GM04503 (cell line): ENCODE measurements around the gene OSBP2.

Source experiments
- DNase-seq: peaks from one replicate; pipeline ENCODE4 v3.0.0-alpha.2; 2012; ENCODE audit warnings: low read depth

Gene OSBP2

DNA sequence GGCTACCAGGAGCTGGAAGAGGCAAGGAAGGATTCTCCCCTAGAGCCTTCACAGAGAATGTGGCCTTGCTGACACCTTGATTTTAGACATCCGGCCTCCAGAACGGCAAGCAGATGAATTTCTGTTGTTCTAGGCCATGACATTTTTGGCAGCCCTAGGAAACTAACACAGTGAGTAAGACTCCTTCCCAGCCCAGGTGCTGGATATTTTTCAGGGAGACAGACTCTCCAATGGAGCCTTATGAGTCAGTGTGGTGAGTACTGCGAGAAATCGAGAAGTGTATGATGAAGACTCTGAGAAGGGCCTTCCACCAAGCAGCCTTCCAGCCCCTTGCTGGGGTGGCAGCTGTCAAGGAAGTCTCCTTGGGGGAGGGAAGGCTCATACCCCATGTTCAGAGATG, 114.4 kb downstream of the OSBP2 start:
- DNase-seq = no peak

DNA sequence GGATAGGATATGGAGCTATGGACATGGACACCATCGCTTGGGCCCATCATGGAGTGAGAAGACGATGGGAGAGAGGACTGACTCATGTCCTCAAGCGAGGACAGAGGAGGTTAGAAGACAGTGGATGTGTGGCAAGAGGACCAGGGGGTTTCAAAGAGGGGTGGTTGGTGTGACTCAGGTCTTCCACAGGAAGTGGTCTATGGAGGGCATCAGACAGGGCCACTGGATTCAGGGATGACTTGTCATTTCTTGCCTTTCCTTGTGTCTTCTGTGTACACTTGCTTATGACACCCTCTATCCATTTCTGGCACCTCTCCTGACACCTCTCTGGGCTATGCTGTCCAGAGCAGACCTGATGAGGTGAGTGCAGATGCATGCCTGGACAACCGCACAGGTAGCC, 115.4 kb downstream of the OSBP2 start:
- no peak for DNase-seq

DNA sequence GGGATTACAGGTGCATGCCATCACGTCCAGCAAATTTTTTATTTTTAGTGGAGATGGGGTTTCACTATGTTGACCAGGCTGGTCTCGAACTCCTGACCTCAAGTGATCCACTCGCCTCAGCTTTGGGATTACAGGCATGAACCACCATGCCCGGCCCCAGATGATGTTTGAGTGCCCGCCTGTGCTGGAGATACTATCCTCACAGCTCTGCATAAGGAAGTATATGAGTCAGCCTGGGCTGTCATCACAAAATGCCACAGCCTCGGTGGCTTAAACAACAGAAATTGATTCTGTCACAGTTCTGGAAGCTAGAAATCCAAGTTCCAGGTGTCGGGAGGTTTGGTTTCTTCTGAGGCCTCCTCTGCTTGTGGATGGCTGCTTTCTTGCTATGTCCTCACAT, 119.3 kb downstream of the OSBP2 start:
- no peak for DNase-seq

DNA sequence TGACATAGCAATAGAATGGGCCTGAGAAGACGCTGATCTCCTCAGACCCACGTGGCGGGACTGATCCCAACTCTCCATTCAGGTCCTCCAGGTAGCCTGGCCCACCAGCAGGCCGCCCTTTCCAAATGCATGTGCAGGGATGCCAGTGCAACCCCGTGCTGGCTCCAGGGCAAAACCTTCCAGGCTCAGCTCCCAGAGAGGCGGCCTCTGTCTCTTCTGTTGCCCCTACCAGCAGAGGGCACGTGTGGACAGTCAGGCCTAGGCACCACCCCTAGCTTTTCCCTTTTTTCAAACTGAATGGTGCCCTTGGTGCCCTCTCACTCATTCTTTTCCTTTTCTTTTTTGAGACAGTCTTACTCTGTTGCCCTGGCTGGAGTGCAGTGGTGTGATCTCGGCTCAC, 121.7 kb downstream of the OSBP2 start:
- DNase-seq = no peak

DNA sequence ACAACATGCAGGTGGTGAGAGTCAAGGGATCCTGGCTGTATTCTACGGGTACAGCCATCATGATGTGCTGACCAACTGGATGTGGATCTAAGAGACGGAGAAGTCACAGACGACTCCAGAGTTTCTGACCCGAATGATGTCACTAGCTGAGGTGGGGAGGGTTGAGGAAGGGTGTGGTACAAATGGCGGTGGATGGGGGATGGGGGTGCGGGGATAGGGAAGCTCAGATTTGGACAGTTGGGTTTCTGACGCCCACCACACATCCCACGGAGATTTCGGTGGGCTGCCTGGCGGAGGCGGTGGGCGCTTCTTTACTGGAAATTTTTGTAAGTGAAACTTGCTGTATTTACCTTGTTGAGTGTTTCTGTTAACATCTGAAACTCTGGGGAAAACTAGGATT, 126.7 kb downstream of the OSBP2 start:
- no peak for DNase-seq

DNA sequence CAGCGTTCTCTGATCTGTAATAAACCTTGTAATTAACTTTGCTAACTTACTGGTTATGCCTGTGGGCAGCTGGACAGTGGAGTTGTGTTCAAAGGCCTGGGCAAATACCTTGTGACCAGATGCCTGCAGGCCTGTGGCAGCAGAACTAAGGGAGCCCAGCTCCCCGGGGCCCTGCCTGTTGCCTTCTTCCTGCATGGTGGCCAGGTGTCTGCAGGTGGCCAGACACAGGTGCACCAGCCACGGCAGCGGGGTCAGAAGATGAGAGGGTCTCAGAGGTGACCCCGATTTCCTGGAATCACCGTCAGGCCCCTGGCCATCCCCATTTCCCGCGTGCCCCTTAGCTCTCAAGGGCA, 127.2 kb downstream of the OSBP2 start:
- DNase-seq = no peak

DNA sequence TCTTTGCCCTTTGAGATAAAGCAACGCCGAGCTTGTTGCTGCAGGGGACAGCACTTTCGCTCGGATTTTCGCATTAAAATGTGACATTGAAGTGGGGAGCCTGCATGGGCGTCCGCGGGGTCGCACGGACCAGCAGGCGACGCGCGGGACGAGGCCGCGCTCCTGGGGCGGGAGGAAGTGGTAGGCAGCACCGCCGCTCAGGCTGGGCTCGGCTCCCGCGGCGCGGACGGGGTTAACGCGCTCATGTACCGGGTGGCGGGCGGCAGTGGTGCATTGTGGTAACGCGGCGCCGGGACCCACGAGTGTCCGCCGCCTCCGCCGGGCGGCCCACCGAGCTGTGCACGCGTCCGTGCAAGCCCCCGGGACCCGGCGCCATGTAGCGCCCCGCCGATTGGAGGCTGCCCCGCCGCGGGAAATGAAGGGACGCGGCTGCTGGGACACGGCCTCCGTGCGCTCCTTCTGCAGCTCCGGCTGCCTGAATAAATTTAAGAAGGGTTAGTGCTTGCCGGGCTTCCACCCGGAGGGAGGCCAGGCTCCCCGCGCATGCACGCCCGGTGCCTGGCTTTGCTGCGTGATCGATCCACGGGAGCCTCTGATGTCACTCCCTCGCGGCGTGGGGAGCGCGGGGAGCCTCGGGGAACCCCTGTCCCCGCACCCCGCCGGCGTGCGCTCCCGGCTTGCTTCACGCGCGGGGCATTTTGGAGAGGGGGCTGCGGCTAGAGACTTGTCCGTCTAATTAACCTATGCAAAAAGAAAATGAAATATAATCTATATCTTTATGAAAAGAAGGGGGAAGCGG, 127.7 kb downstream of the OSBP2 start:
- DNase-seq = no peak

DNA sequence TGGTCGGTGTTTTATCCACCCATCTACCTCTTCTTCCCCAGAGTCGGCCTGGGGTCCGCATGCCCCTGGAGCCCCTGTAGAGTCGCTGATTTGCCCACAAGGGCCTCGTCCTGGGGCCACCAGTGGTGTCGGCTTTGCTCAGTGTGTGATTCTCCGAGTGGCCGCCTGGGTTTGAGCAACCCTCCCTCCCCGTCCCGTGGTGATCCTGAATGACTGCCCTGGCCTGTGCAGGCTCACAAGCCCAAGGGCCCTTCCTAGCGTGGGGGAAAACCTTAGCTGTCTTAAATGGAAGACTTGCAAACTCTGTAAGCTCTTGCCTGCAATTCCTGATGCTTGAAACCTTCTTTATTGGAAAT, 128.3 kb downstream of the OSBP2 start:
- no peak for DNase-seq

DNA sequence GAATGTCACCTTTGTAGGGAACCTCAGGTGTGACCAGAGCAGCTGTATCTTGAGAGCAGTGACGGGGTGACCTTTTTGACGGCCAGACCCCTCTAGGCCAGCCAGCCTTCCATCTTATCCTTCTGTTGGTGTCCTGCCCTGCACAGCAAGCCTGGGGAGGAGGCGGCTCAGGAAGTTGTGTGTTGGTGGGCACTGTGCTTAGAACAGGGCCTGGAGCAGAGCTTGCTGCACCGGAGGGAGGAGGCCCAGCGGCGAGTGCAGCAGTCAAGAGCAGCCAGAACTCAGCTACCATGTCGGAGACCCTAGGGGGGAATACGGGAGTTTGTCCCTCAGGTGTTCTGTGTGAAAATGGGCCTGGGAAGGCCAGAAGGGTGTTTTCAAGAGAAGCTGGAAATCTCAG, 129.4 kb downstream of the OSBP2 start:
- DNase-seq = no peak

DNA sequence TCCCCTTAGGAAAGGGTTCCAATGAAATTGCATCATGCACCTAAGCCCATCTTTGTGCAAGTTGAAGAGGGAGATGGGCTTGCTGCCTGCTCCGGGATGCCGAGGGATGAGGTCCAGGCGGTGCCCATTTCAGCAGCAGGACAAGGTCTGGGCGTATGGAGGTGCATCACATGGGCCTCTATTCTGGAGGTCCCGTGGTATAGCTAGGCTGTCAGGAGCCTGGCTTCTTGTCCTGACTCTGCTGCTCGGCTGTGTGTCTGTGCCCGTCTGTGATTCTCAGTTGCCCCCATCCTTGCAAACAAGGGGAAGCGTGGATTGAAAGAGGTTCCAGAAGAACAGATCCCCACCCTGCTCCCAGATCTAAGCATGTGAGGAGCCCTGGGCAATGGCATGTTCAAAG, 130.0 kb downstream of the OSBP2 start:
- DNase-seq = no peak

DNA sequence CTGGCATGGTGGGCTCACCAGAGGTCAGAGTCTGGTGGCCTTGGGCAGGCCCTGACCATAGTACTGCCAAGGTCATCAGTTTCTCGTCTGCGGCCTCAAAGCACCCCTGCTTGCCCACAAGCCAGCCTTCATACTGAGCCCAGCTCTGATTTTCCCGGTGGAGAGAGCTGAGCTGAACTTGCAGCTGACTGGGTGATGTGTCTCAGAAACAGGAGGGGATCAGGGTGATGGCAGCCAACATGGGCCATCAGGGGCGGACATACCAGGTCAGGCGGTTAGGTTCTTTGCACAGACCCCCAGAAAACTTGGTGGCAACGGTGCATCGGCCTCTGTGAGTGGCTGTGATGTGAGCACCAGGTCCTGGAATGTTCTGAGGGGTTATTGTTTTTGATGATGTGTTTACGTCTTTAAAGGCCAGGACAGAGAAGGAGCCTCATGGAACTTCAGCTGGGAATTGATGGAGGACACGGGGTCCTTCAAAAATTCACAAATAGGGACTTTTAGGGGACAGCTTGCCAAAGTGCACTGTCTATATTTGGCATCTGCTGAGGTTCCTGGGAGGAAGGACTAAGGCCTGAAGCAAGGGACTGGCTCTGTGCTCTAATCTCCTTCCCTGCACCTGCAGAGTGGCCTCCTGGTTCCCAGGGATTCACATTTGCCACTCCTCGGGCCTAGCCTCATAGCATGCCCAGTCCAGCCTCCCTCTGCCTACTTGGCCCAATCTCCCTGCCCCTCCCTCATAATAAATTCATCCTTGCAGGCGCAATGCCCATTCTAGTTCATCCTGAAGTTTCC, 131.2 kb downstream of the OSBP2 start:
- no peak for DNase-seq

DNA sequence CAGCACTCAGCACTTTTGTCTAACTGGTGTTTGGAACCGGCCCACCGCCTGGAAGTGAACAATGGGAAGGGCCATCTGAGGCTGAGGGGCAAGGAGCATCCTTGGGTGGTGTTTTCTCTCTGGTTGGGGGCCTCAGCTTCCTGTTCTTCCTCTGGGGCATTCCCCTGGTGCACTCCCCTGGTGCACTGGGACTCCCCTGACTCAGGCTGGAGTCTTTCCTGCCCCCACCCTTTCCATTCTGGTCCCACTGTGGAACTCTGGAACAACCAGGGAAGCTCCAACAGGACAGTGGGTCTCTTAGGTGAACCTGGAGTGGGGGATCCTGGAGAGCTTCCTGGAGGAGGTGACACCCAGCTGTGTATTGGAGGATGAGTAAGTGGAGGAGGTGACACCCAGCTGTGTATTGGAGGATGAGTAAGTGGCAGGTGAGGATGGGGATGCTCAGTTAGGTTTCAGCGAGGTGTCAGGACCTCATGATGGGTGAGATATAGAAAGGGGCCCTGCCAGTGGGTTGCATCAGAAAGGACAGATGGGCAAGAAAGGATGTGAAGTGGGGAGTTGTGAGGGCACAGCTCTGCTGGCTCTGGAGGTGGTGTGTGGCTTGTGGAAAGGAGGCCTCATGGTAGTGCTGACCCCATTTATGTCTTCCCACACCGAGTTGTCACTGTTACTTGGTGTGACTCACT, 132.1 kb downstream of the OSBP2 start:
- DNase-seq = no peak

DNA sequence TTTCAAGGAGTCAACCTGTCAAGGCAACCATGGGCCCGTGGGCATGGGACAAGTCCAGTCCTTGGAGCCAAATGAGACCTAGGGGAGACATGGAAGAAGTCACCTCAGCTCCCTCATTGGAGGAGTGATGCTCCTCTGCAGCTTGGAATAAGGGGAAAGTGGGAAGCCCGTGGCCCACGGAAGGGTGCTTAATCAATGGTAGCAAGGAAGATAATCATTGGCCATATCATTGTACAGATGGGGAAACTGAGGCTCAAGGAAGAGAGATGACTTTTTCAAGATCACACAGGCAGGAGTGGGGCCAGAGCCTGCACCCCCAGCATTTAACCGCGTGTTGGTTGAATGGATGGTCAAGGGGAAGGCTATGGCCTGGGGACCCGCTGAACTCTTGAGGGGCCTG, 133.0 kb downstream of the OSBP2 start:
- no peak for DNase-seq

DNA sequence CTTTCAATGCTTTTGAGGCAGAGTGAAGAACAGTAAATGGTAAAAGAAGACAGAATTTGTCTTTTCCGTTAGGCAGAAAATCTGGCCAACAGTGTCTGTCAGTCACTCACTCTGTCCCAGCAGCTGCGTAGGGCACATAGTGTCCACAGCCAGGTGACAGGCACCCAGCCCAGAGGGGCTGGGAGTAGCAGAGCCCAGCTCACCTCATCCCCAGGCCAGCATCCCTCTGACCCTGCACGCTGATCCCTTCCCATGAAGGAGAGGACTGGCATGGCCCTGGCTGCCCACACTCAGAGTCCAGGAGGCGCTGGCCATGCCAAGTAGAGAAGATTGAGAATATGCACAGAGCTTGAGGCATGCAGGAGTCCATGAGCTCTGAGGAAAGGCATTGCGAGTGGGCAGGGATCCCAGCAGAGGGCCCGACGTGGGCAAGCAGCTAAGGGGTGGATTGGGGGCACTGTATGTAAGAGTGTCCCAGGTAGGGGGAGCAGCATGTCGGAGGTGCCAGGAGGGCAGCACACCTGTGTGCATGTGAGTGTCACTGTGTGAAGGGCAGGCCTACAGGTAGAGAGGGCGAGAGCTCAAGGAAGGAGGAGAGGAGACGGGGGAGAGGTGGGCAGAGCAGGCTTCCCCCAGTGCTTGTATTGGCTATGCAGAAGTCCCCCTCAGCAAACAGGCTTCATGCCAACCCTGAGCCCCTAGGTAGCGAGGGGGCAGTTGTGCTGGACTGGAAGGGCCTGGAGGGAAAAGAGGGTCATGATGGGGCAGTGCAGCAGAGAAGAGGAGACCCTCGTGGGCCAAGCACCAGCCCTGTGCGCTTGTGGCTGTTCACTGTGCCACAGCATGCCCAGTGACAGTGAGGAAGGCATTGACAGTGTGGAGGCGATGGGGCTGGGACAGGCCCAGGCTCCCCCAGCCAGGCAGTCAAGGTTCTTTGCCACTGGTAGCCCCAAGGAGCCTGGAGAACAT, 133.8 kb downstream of the OSBP2 start:
- no peak for DNase-seq

DNA sequence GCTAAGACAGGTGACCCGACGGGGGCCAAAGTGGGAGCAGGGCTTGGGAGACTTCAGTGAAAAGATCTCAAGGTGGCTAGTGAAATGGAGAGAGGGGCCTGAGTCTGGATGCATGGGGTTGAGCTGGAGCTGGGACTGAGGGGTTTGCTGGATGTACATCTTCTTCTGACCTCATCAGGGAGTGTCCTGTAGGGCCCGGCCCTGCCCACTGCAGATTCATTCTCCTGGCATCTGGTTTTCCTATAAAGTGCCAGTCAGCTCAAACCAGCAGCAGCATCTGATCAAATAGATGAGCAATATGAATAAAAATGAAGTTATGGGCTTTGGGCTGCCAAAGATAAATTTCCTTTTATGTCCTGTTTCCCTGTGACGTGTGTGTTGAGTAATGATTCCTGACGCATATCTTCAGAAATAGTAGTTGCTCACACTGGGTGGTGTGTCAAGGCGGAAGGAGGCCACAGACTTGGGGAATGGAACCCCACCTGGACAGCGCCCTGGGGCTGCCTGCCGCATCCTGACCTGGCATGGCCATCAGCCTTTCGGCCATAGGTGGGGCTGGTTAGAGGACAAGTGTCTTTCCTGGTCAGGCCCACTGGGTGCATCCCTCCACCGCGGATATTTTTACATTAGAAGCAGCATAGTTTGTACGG, 135.4 kb downstream of the OSBP2 start:
- DNase-seq = peak; percentile 97

DNA sequence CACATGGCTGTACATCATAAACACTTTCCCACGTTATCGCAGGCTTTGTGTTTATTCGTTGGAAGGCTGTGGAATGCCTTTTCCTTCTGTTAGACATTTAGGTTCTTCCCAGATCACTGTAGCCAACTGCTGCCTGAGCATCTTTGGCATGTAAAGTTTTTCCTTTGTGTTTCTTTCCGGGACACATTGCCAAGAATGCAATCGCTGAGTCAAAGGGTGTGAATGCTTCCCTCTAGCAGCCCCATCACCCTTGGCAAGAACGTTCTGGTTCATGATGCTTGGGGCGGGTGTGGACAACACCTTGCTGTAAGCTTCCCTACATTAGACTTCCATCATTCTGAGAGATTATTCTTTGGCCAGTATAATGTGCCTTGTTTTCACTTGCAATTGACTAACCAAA, 136.2 kb downstream of the OSBP2 start:
- peak; percentile 99 for DNase-seq

DNA sequence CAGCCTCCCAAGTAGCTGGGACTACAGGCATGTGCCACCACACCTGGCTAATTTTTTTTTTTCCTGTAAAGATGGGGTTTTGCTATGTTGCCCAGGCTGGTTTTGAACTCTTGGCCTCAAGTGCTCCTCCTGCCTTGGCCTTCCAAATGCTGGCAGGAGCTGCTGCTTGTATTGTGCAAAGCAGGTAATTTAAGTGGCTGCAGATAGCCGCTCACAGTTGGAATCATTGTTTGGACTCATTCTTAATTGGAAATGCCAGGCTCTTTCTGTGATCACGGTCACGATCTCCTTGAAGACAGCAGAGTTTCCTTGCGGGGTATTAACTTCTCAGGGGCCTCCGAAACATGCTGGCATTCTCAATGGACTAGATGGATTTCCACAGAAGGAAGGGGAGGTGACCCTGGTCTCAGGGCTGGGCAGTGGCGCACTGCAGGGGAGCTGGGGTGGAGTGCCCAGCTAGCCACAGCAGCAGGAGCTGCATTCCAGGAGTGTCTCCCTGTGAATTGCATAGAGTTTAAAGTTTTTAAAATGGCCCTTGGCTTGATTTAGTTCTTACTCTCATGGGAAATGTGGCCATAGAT, 137.8 kb downstream of the OSBP2 start:
- DNase-seq = no peak

DNA sequence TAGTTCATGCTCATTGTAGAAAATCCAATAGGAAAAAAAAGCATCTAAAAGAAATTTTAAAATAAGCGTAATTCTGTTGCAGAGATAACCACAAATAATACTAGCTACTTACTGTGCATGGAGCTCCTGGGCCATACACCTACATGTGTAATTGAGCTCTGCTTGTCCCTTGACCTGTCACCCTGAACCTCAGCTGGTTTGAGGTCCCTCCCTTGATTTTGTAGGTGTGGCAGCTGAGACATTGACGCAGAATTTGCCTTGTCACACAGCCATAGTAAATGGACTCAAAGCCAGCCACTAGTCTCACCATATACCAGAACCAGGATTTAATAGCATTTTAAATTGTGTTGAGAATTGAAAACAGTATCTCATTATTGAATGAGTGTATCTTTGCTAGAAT, 138.6 kb downstream of the OSBP2 start:
- DNase-seq = no peak

DNA sequence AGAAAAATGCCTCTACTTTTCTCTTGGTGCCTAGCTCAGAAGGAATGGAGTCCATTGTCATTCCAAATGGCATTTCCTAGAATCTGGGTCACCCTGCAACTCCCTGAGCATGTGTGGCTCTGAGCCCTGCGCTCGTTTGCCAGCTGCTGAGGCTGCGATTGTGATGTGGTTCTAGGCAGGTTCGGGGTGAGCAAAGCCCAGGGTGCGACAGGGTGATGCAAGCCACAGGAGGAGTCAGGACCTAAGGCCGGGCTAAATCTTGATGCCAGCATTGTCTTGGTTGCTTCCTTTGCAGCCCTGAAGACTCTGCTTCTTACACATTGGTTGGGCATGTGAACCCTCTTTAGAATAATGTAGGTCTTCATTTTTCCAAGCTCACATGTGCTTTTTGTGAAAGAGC, 142.9 kb downstream of the OSBP2 start:
- no peak for DNase-seq

DNA sequence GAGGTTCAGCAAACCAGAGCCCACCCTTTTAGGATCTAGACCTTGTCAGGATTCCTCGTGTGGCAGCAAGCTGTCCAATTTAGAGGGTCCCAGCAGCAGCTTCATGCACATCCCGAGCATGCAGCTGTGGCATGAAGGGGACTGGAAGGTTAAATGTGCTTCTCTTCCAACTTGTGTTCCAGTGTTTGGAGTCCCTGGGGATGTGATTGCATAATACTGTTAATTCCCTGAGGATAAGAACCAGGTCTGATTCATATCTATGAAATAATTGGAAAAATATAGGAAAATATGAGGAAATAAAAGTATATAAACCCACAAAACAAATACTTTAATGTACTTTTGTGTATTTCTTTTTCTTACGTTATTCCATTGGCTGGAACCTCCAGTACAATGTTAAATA, 143.4 kb downstream of the OSBP2 start:
- DNase-seq = no peak

DNA sequence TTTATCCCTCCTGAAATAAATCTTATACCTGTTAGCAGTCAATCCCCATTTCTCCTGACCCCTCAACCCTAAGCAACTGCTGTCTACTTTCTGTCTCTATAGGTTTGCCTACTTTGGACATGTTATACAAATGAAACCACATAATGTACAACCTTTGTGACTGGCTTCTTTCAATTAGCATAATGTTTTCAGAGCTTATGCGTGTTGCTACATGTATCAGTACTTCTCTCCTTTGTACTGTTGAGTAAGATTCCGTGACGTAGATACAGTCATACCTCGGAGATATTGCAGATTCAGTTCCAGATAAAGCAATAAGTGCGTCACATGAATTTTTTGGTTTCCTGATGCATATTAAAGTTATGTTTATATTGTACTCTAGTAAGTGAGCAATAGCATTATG, 146.6 kb downstream of the OSBP2 start:
- DNase-seq = no peak
